Measurements from ENCODE around the gene SORCS2. TPM values are rescaled to one million over a fixed set of nuclear protein-coding genes. Genes with fewer than 3 reads are reported as not detected.

SORCS2 gene
- total and polyA plus RNA-seq, 4 donors, result 2.2 to 7.7 (median 2.5) TPM

DNA sequence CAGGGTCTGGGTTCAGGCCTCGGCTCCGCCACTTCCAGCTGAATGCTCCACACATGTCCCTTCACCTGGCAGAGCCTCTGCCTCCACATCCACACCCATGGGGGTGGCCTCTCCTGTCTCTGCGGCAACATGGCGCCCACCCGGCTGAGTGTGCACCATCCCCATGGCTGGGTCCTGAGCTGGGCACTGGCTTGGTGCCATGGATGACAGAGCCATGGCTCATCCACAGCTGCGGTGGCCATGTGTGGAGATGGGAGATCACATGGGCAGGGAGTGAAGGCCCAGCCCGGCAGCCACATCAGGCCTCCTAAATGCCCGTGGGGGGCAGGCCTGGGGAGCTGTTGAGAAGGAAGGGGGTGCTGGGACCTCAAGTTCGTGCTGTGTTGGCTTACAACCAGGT, 533.6 kb downstream of the SORCS2 start:
- Histone ChIP-seq H3K9me3 (ENCODE audit: control insufficient read depth in 4 of 4, insufficient read depth in 3 of 4, low read length in 3 of 4) (no peaks in the 10 kb centered on the region), H3K27me3 (ENCODE audit: control insufficient read depth in 3 of 3, insufficient read depth in 3 of 3, low read length in 2 of 3) (no peaks in the 10 kb centered on the region), H3K27ac (ENCODE audit: low read depth in 1 of 2, low read length in 1 of 2) (no peak overlapping the region), H3K36me3 (ENCODE audit: control insufficient read depth in 4 of 4, insufficient read depth in 4 of 4, low read length in 4 of 4) (no peaks in the 10 kb centered on the region), H3K4me1 (ENCODE audit: control insufficient read depth in 5 of 5, insufficient read depth in 5 of 5, low read length in 5 of 5) (no peaks in the 10 kb centered on the region), H3K9ac (ENCODE audit: insufficient read depth in 1 of 2, low read length in 2 of 2) (no peak overlapping the region), H3K4me3 (no peak overlapping the region)
- WGBS, 2 donors, result 88 to 92% methylated on average over 9 of the region's 9 CpGs
- TF ChIP-seq, protein P1, sequence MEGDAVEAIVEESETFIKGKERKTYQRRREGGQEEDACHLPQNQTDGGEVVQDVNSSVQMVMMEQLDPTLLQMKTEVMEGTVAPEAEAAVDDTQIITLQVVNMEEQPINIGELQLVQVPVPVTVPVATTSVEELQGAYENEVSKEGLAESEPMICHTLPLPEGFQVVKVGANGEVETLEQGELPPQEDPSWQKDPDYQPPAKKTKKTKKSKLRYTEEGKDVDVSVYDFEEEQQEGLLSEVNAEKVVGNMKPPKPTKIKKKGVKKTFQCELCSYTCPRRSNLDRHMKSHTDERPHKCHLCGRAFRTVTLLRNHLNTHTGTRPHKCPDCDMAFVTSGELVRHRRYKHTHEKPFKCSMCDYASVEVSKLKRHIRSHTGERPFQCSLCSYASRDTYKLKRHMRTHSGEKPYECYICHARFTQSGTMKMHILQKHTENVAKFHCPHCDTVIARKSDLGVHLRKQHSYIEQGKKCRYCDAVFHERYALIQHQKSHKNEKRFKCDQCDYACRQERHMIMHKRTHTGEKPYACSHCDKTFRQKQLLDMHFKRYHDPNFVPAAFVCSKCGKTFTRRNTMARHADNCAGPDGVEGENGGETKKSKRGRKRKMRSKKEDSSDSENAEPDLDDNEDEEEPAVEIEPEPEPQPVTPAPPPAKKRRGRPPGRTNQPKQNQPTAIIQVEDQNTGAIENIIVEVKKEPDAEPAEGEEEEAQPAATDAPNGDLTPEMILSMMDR (IDR thresholded peaks at IDR 0.05; ENCODE audit: control extremely low read depth, extremely low read depth), result no peak
- DNase-seq (no peak), ATAC-seq (ENCODE audit: insufficient read depth, low FRiP score) (no peak)

DNA sequence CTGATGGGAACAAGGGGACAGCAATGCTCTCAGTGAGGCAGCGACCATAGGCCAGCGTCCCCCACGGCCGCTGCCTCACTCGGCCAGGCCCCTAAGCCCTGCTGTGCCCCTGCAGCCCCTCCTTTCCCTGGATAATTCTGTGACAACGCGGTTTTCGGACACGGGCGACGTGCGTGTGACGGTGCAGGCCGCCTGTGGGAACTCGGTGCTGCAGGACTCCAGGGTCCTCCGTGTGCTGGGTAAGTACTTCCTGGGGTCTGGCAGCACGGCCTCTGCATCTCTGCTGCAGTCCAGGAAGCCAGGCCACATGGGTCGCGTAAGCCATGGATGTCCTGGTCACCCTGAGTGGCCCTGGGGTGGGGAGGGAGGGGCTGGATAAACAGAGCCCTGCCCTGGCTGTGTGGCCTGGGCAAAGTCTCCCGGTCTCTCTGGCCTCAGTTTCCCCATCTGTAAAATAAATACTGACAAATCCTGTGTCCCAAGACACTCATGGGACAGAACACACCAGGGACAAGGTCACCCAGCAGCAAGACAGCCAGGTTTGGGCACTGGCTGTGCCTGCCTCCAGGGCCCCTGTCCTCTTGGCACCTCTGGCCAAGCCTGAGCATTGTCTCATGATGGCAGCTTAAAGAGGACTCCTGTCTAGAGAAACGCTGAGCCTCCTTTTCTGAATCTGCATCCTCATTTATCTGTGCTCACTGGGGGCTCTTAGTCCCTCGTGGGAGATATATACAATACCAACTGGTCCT, 534.5 kb downstream of the SORCS2 start:
- H3K4me3 ChIP-seq, result no peak overlapping the region
- no peaks in the 10 kb centered on the region for H3K9me3 ChIP-seq (ENCODE audit: control insufficient read depth in 4 of 4, insufficient read depth in 3 of 4, low read length in 3 of 4)
- H3K9ac ChIP-seq (ENCODE audit: insufficient read depth in 1 of 2, low read length in 2 of 2), result no peak overlapping the region
- no peaks in the 10 kb centered on the region for H3K27me3 ChIP-seq (ENCODE audit: control insufficient read depth in 3 of 3, insufficient read depth in 3 of 3, low read length in 2 of 3)
- TF ChIP-seq, protein P1 (IDR thresholded peaks at IDR 0.05; ENCODE audit: control extremely low read depth, extremely low read depth), result no peak
- no peak for DNase-seq
- WGBS, 2 donors, result 86% methylated on average over 22 of the region's 22 CpGs
- H3K36me3 ChIP-seq (ENCODE audit: control insufficient read depth in 4 of 4, insufficient read depth in 4 of 4, low read length in 4 of 4), result no peaks in the 10 kb centered on the region
- H3K4me1 ChIP-seq (ENCODE audit: control insufficient read depth in 5 of 5, insufficient read depth in 5 of 5, low read length in 5 of 5), result no peaks in the 10 kb centered on the region
- no peak overlapping the region for H3K27ac ChIP-seq (ENCODE audit: low read depth in 1 of 2, low read length in 1 of 2)
- ATAC-seq (ENCODE audit: insufficient read depth, low FRiP score), result no peak

DNA sequence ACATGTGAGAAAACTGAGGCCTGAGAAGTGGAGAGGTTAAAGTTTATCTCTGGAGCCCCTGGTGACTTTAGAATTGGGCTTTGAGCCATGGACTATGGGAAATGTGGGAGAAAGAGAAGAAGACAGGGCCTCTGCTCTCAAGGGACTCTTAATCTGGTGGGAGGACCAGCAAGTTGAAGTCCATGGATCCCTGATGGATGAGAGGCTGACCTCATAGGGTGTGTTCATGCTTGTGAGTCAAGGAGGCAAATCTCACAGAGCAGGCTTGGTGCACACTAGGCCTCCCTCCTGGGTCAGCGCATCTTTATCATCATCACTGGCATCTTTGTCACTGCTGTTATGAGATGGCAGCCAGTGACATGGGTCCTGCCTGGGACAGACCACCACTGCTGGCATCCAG, 535.4 kb downstream of the SORCS2 start:
- no peak overlapping the region for H3K9ac ChIP-seq (ENCODE audit: insufficient read depth in 1 of 2, low read length in 2 of 2)
- H3K4me1 ChIP-seq (ENCODE audit: control insufficient read depth in 5 of 5, insufficient read depth in 5 of 5, low read length in 5 of 5), result no peaks in the 10 kb centered on the region
- no peaks in the 10 kb centered on the region for H3K36me3 ChIP-seq (ENCODE audit: control insufficient read depth in 4 of 4, insufficient read depth in 4 of 4, low read length in 4 of 4)
- 100% methylated on average over 1 of the region's 1 CpG for WGBS, 2 donors
- H3K27me3 ChIP-seq (ENCODE audit: control insufficient read depth in 3 of 3, insufficient read depth in 3 of 3, low read length in 2 of 3), result no peaks in the 10 kb centered on the region
- H3K4me3 ChIP-seq, result no peak overlapping the region
- DNase-seq (no peak), ATAC-seq (ENCODE audit: insufficient read depth, low FRiP score) (no peak)
- TF ChIP-seq, protein P1 (IDR thresholded peaks at IDR 0.05; ENCODE audit: control extremely low read depth, extremely low read depth), result no peak
- H3K27ac ChIP-seq (ENCODE audit: low read depth in 1 of 2, low read length in 1 of 2), result no peak overlapping the region
- no peaks in the 10 kb centered on the region for H3K9me3 ChIP-seq (ENCODE audit: control insufficient read depth in 4 of 4, insufficient read depth in 3 of 4, low read length in 3 of 4)

DNA sequence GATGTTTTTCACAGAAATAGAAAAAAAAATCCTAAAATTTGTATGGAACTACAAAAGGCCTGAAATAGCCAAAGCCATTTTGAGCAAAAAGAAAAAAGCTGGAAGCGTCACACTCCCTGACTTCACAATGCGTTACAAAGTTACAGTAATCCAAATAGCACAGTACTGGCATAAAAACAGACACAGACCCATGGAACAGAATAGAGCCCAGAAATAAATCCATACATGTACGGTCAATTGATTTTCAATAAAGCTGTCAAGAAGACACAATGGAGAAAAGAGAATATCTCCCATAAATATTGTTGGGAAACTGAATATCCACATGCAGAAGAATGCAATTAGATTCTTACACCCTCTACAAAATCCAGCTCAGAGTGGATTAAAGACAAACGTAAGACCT, 539.1 kb downstream of the SORCS2 start:
- DNase-seq, result no peak
- WGBS, 2 donors, result 85 to 91% methylated on average over 4 of the region's 4 CpGs
- no peaks in the 10 kb centered on the region for H3K27me3 ChIP-seq (ENCODE audit: control insufficient read depth in 3 of 3, insufficient read depth in 3 of 3, low read length in 2 of 3)
- H3K36me3 ChIP-seq (ENCODE audit: control insufficient read depth in 4 of 4, insufficient read depth in 4 of 4, low read length in 4 of 4), result no peaks in the 10 kb centered on the region
- H3K9ac ChIP-seq (ENCODE audit: insufficient read depth in 1 of 2, low read length in 2 of 2), result no peak overlapping the region
- no peaks in the 10 kb centered on the region for H3K9me3 ChIP-seq (ENCODE audit: control insufficient read depth in 4 of 4, insufficient read depth in 3 of 4, low read length in 3 of 4)
- ATAC-seq (ENCODE audit: insufficient read depth, low FRiP score), result no peak
- no peak overlapping the region for H3K4me3 ChIP-seq
- no peak overlapping the region for H3K27ac ChIP-seq (ENCODE audit: low read depth in 1 of 2, low read length in 1 of 2)
- H3K4me1 ChIP-seq (ENCODE audit: control insufficient read depth in 5 of 5, insufficient read depth in 5 of 5, low read length in 5 of 5), result no peaks in the 10 kb centered on the region
- TF ChIP-seq, protein P1 (IDR thresholded peaks at IDR 0.05; ENCODE audit: control extremely low read depth, extremely low read depth), result no peak
